Small intestine (tissue), 7 donors: ENCODE data around the gene GBF1. TPM values are rescaled to one million over a fixed set of nuclear protein-coding genes. Genes with fewer than 3 reads are reported as not detected.

Source experiments
- DNase-seq, 2 donors: peaks; one replicate each; pipeline versions ENCODE4 v3.0.0 to v3.0.0-alpha.2; 2013
- FAIRE-seq: peaks from 2 replicates; lab custom pipeline; 2012; peaks lifted over from hg19 to GRCh38; lab: Jason Lieb, UNC
- H3K27ac ChIP-seq, 3 donors: one replicate each; pipeline ENCODE4 v1.5.1; 2013; ENCODE audit warnings: low read length in 2 of 3, mild to moderate bottlenecking in 2 of 3, control low read depth in 1 of 3, inconsistent platforms in 1 of 3, low read depth in 1 of 3, moderate library complexity in 1 of 3
- H3K27me3 ChIP-seq, 3 donors: one replicate each; pipeline ENCODE4 v1.6.1; 2013; ENCODE audit warnings: low read length in 3 of 3, inconsistent platforms in 1 of 3; ENCODE audit not compliant: control insufficient read depth in 3 of 3, insufficient read depth in 3 of 3
- H3K36me3 ChIP-seq, 3 donors: one replicate each; pipeline ENCODE4 v1.6.1; 2013; ENCODE audit warnings: low read length in 3 of 3, inconsistent platforms in 1 of 3, low read depth in 1 of 3, mild to moderate bottlenecking in 1 of 3, moderate library complexity in 1 of 3; ENCODE audit not compliant: control insufficient read depth in 3 of 3, insufficient read depth in 2 of 3
- H3K4me1 ChIP-seq, 3 donors: one replicate each; pipeline ENCODE4 v1.6.1; 2013; ENCODE audit warnings: low read length in 2 of 3, inconsistent platforms in 1 of 3, low read depth in 1 of 3, mild to moderate bottlenecking in 1 of 3, moderate library complexity in 1 of 3; ENCODE audit not compliant: control insufficient read depth in 3 of 3, insufficient read depth in 2 of 3
- H3K4me3 ChIP-seq, 3 donors: one replicate each; pipeline ENCODE4 v1.5.1; 2013; ENCODE audit warnings: low read length in 3 of 3, control low read depth in 1 of 3, inconsistent platforms in 1 of 3, low read depth in 1 of 3, mild to moderate bottlenecking in 1 of 3, moderate library complexity in 1 of 3
- H3K9me3 ChIP-seq, 2 donors: one replicate each; pipeline ENCODE4 v1.6.1; 2013; ENCODE audit warnings: low read depth in 1 of 2, low read length in 1 of 2; ENCODE audit not compliant: control insufficient read depth in 2 of 2, insufficient read depth in 1 of 2
- WGBS, 3 donors: extraction: QIAGEN DNeasy Blood & Tissue Kit; methylation state at CpG; one replicate each; pipeline ENCODE4 v1.1.7; 2013; 5-methylcytosine and 5-hydroxymethylcytosine counted together
- polyA plus RNA-seq, 4 donors: library from polyadenylated mRNA; stranded (reverse) in 3 of 4; unstranded in 1 of 4; fragments of 200-250 nt in 3 of 4; fragments of 120-200 nt in 1 of 4; gene quantifications; one replicate each; pipeline versions ENCODE4 v1.2.1 to v1.2.3, GENCODE V29; 2013
- donor health status: healthy with polysubstance abuse.
- donor health status: control.
- donor health status: control.
- donor health status: Bipolar disorder and iron deficiency.
- donor health status: healthy.

The GBF1 gene
- polyA plus RNA-seq, 4 donors: 13.2 to 53.0 (median 18.4) TPM

GRCh38 chr10:102416283-102416682, 171.0 kb downstream of the GBF1 start:
- Histone ChIP-seq H3K27me3 (peaks cover 7 to 47% (median 12%) of the 10 kb centered on the region in 3 donors), H3K4me1 (peaks cover 4 to 55% (median 5%) of the 10 kb centered on the region in 3 donors), H3K27ac (peak overlapping the region in 1 of 3 donors; percentile 88), H3K9me3 (no peaks in the 10 kb centered on the region), H3K36me3 (peaks cover 0 to 30% (median 0%) of the 10 kb centered on the region in 3 donors), H3K4me3 (peak overlapping the region in 1 of 3 donors; percentile 51)
- peak in 1 of 2 donors; percentile 86 for DNase-seq
- FAIRE-seq: no peak
- 40 to 64% (median 61%) methylated on average over 9 of the region's 9 CpGs for WGBS, 3 donors

DNA sequence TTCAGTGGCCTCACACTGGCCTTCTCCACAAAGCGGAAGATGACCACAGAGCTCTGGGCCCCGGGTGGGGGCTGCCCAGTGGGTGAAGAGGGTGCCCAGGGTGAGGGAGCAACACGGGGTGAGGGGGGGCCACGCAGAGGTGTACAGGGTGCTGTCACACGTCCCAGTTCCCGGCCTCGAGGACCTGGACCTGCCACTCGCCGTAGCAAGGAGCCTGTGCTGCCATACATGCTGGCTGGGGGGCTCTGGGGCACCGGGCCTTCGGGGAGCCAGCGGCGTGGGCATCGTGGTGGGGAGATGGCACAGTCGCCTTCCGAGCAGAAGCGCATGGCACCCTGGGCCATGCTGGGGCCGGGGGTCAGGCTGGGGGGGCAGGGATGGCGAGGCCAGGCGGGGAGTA, 171.4 kb downstream of the GBF1 start:
- peaks cover 4 to 51% (median 5%) of the 10 kb centered on the region in 3 donors for H3K4me1 ChIP-seq
- DNase-seq: no peak
- no peak for FAIRE-seq
- H3K27me3 ChIP-seq: peaks cover 3 to 43% (median 8%) of the 10 kb centered on the region in 3 donors
- H3K36me3 ChIP-seq: peaks cover 0 to 26% (median 0%) of the 10 kb centered on the region in 3 donors
- H3K27ac ChIP-seq: peak overlapping the region in 1 of 3 donors; percentile 88
- WGBS, 3 donors: 78 to 88% (median 86%) methylated on average over 18 to 20 of the region's 20 CpGs
- H3K4me3 ChIP-seq: peak overlapping the region in 1 of 3 donors; percentile 8
- no peaks in the 10 kb centered on the region for H3K9me3 ChIP-seq

- H3K4me3 ChIP-seq: peak within 1 kb of the TSS in 2 of 3 donors; percentile 81 to 82
- H3K4me1 ChIP-seq: peaks cover 4 to 55% (median 5%) of the 10 kb centered on the region in 3 donors
- H3K9me3 ChIP-seq: no peaks in the 10 kb centered on the region
- WGBS, 3 donors: 4 to 7% (median 5%) methylated on average over 37 to 45 of the region's 45 CpGs
- H3K36me3 ChIP-seq: peaks cover 0 to 22% (median 0%) of the 10 kb centered on the region in 3 donors
- peak in 1 of 2 donors; percentile 30 for DNase-seq
- peaks cover 0 to 24% (median 2%) of the 10 kb centered on the region in 3 donors for H3K27me3 ChIP-seq
- FAIRE-seq: no peak
- peak within 1 kb of the TSS in 1 of 3 donors; percentile 83 for H3K27ac ChIP-seq
Observed at GRCh38 chr10:102418622-102419268, 173.4 kb downstream of the GBF1 start, which contains the start of gene PSD. Gene PSD (minus strand): TSS chr10:102418785. CDS start chr10:102417038, 1,747 bp downstream.

DNA sequence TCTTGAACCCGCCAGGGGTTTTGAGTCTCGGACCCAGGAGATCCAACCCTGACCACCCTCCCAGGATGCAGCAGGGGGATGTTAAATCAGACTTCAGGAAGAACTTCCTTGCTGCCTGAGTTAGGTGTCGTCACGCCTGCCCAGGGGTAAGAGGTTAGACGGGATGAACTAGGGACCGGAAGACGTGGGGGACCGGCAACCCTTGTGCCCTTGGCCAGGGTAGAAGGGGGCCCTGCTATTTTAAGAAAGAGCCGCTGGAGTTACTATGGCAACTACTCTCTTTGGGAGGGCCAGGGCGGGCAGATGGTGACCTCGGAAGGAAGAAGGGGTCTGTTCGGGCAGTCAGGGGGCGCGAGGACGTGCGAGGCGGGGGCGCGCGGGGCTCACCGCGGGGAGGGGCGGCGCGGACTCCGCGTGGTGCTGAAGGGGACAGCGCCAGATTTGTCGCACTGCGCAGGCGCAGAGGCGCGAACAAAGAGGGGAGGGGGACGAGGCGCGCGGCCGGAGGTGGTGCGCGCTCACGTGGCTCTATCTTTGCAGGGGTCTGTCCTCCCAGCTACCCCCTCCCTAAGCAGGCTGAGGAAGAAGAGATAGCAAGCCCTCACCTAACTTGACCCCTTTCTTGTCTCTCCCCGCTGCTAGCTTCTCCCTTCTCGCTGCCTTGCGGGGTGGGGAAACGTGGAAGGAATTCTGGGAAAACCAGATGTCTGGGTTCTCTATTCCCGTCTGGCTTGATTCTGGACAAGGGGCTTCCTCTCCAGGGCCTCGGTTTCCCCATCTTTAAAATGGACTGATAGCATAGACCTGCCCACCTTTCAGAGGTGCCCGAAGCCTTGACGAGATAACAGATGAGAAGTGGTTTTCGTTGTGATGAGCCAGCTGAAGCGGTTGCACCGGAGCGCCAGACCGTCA, 174.2 kb downstream of the GBF1 start:
- no peak for FAIRE-seq
- peak; percentile 43 to 79 for DNase-seq
- Histone ChIP-seq H3K36me3 (peaks cover 0 to 25% (median 4%) of the 10 kb centered on the region in 3 donors), H3K4me3 (peak overlapping the region in 2 of 3 donors; percentile 81 to 82), H3K9me3 (no peaks in the 10 kb centered on the region), H3K27ac (peak overlapping the region in 2 of 3 donors; percentile 83 to 92), H3K4me1 (peaks cover 4 to 56% (median 5%) of the 10 kb centered on the region in 3 donors), H3K27me3 (peaks cover 0 to 18% (median 2%) of the 10 kb centered on the region in 3 donors)
- 0 to 1% (median 0%) methylated on average over 41 to 54 of the region's 54 CpGs for WGBS, 3 donors

GRCh38 chr10:102420181-102420713, 174.9 kb downstream of the GBF1 start:
- H3K27ac ChIP-seq: peak overlapping the region; percentile 65 to 92 (median 83)
- no peaks in the 10 kb centered on the region for H3K9me3 ChIP-seq
- FAIRE-seq: no peak
- peaks cover 0 to 13% (median 2%) of the 10 kb centered on the region in 3 donors for H3K27me3 ChIP-seq
- no peak for DNase-seq
- peak overlapping the region; percentile 75 to 82 (median 81) for H3K4me3 ChIP-seq
- H3K4me1 ChIP-seq: peaks cover 4 to 56% (median 5%) of the 10 kb centered on the region in 3 donors
- WGBS, 3 donors: 0 to 2% (median 1%) methylated on average over 21 of the region's 21 CpGs
- peaks cover 0 to 29% (median 4%) of the 10 kb centered on the region in 3 donors for H3K36me3 ChIP-seq

DNA sequence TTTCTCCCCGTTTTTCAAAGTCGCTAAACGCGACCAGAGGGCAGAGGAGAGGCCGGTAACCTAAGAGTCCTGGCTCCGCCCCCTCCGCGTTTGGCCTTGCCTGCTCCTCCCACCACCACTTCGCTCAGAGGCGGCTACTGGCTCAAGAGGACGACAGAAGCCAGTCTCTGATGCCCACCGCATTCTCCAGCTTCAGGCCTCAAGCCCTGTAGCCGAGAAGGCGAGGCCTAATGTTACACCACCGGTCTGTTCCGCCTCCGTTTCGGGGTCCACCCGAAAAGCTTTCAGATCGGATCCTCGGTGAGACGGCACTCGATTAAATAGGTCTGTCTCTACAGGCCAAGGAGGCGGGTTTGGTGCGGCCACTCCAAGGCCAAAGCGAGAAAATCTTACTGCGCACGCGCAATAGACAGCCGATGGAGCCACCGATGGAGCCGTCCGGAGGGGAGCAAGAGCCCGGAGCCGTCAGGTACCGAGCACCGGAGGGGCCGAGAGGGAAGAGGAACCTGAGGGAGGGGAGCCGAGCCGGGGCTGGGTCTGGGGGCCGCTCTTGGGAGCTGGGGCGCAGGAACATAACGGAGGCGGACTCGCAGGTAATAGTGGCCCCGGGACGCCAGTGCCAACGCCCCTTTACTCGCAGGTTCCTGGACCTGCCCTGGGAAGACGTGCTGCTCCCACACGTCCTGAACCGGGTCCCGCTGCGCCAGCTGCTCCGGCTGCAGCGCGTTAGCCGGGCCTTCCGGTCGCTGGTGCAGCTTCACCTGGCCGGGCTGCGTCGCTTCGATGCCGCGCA, 175.6 kb downstream of the GBF1 start, which contains the start of gene FBXL15:
Gene FBXL15, plus strand, starts transcription at position 123 of the 793 bp plus-strand sequence. Its CDS starts 294 bp downstream, at position 417.
- H3K4me1 ChIP-seq: peaks cover 4 to 56% (median 5%) of the 10 kb centered on the region in 3 donors
- peaks cover 0 to 11% (median 2%) of the 10 kb centered on the region in 3 donors for H3K27me3 ChIP-seq
- H3K9me3 ChIP-seq: no peaks in the 10 kb centered on the region
- peaks cover 0 to 34% (median 4%) of the 10 kb centered on the region in 3 donors for H3K36me3 ChIP-seq
- FAIRE-seq (no peak), DNase-seq (peak; percentile 99)
- peak within 1 kb of the TSS; percentile 83 to 92 (median 88) for H3K27ac ChIP-seq
- peak within 1 kb of the TSS; percentile 75 to 82 (median 81) for H3K4me3 ChIP-seq
- 0% methylated on average over 60 to 66 of the region's 66 CpGs for WGBS, 3 donors

GRCh38 chr10:102421507-102421756, 176.1 kb downstream of the GBF1 start:
- Histone ChIP-seq H3K36me3 (peaks cover 0 to 35% (median 4%) of the 10 kb centered on the region in 3 donors), H3K4me3 (peak overlapping the region; percentile 75 to 82 (median 81)), H3K4me1 (peaks cover 4 to 55% (median 5%) of the 10 kb centered on the region in 3 donors), H3K27ac (peak overlapping the region; percentile 83 to 92 (median 88)), H3K9me3 (no peaks in the 10 kb centered on the region), H3K27me3 (peaks cover 0 to 11% (median 2%) of the 10 kb centered on the region in 3 donors)
- DNase-seq (no peak), FAIRE-seq (no peak)
- WGBS, 3 donors: 0% methylated on average over 13 to 14 of the region's 14 CpGs
